B cell (primary cell): ENCODE results near the gene SERPINF2.

Experiments used
- CTCF ChIP-seq: fragments of 200-600 bp; IDR thresholded peaks from one replicate; pipeline ENCODE4 v1.8.0; 2022; ENCODE audit warnings: antibody characterized with exemption, mild to moderate bottlenecking
- EZH2 ChIP-seq: IDR thresholded peaks from 2 replicates; pipeline ENCODE4 v1.6.1; 2012; ENCODE audit warnings: borderline replicate concordance, low read depth, mild to moderate bottlenecking, moderate library complexity, low read length; ENCODE audit not compliant: insufficient read depth, poor library complexity, severe bottlenecking

GRCh38 chr17:1792495-1793446 is 50.1 kb downstream of the SERPINF2 start:
- TF ChIP-seq CTCF = no peak
- TF ChIP-seq EZH2 = no peak
